Measurements from ENCODE around the gene NME8.

NME8 gene

DNA sequence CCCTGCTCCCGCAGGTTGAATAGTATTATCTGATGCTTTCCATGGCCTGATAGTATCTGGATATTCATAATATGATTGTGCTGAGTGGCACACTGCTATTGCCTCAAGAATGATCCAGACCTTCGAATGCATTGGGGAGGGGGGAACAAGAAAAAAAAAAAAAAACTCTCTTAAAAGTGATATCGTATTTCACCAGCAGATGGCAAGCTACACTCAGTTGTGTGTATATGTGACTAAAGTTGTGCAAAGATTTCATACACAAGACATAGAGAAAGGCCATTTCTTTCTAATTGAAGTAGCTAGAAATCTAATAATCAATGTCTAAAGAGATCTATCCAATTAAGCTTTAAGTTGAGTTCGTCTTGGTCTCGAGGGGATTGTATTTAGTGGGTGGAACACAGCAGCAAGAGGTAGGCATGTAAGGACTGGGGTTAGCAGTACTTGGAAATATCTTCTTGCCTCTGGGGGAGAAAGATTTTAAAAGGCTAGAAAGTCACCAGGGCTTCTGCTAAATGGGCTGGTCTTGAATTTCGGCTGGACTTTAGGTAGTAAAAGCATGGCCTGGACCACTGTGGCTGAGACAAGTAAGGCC, 52.9 kb downstream of the NME8 start:
- DNase-seq (ENCODE audit: low read depth) = no peak

GRCh38 chr7:37901890-37902524, 53.6 kb downstream of the NME8 start:
- DNase-seq (ENCODE audit: low read depth) = peak; percentile 30

GRCh38 chr7:37908221-37908788, 59.9 kb downstream of the NME8 start:
- peak; percentile 55 for DNase-seq (ENCODE audit: low read depth)

DNA sequence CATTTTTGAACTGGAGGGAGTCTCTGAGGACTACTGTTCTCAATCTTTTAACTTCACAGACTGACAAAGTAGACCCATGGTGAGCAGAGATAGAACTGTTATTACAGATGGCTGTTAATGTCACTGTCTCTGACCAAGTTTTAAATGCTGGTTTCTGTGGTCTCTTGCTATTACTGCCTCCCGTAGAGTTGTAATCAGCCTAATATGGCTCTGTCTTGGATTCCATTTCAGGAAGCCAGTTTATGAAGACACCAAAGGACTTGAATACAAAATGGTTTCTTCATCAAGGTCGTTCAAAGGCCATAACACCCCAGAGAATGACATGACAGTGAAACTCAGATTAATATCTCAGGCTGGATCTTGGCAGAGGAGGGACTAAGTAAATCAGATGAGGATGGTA, 64.4 kb downstream of the NME8 start:
- DNase-seq (ENCODE audit: low read depth) = no peak

DNA sequence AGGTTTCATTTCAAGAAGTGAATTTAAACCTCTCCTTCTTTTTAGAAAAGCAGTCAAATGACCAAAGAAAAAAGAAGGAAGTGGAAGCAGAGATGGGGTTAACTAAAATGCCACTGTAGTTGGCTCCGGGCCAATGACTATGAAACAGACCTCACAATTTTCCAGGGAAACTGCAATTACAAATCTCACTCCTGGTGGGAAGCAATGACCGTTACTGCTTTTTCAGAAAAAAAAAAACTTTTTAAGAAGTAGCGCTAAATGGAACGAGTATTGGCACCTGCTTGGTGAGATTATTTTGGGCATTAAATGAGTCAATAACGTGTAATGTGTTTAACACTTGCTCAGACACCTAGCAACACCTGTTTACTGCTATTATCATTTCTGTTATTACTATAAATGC, 67.0 kb downstream of the NME8 start:
- DNase-seq (ENCODE audit: low read depth) = no peak

DNA sequence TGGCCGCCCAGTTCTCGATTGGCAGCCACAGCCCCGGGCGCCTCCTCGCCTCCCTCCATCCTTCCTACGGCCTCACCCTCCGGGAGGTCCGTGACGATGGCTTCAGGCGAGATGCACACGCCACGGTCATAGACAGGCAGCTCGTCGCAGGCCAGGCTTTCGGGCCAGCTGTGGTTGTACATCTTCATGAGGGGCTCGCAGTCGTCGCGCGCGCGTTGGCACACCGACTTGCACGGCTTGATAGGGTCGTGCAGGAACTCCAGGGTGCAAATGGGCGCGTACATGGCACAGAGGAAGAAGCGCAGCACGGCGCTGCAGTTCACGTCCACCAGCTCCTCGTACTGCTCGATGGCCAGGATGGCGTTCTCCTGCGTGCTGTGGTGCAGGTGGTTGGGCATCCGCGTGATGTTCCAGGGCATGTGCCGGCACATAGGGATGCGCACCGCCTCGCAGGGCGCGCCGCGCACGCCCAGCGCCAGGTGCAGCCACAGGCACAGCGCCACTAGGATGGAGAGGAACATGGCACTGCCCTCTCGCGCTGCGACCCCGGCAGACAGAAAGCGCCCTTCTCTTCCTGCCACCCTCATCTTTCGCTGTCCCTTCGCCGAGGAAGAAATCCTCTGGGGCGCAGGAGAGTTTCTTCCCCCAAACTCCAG, 67.7 kb downstream of the NME8 start:
- no peak for DNase-seq (ENCODE audit: low read depth)

DNA sequence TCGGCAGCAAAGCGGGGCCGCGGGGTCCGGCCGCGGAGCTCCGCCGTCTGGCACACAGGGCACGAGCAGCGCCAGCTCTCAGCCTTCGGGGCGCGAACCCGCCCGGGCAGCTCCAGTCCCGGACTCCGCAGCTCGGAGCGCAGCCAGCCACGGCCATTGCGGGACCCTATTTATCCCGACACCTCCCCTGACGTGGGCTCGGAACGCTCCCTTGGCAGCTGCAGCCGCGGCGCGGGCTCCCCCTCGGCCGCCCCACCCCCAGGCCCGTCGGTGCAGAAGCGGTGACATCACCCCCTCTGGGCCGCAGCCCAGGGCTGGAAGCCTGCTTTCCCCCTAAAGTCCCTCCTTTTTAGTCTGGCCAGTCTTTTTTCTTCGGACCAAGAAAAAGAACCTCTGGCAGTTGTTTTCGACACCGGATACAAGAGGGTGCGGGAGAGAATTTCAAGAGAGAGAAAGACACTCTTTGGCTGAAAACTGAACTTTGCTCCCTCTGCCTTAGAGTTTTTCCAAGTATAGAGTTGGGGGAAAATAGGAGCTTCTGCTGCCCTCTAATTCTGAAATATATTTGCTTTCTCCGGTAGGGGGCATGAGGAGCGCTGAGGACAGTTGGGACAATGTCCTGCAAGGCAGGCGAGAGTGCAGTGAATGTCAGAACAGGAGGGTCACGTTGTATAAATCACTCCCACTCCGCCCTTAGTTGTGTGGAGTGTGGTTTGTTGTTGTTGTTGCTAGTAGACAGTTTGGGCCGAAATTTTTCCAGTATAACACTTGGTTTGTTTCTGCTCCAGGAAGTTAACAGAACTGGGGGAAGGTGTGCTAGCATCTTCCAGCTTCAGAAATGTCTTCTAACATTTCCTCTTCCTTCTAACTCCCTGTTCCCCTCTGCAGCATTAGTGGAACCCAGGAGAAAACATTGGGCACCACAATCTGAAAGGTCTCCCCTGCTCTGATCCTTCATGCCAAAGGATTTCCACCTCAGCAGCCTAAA, 68.6 kb downstream of the NME8 start, which contains the start of gene SFRP4:
TSS of gene SFRP4 (minus strand) at position 145 of the 988 bp plus-strand sequence. CDS start 280 bp downstream, outside the sequence.
- peak; percentile 31 for DNase-seq (ENCODE audit: low read depth)

GRCh38 chr7:37918526-37918925, 70.1 kb downstream of the NME8 start:
- DNase-seq (ENCODE audit: low read depth) = no peak

DNA sequence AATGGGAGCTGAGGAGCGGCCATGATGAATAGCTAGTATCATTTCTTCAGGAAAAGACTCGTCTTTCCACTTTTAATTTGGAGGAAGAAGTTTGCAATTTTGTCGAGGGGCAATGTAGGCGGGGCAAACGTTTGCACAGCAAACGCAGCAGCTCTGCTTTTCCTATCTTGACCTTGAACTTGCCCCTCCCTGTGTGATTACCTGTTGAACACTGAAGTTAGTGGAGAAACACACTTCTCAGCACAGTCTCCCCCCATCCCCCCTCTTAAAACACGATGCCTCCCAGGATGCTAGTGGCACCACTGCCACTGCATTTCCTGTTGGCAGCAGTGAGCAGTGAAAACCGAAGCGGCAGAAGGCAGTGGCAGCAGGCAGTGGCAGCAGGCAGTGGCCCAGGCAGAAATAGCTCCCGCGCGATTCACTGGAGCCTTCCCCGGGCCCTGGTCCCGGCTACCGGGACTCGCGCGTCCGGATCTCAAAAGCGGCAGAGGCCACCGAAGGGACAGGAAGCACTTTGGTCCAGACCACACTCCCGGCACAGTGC, 72.0 kb downstream of the NME8 start, which contains the start of gene EPDR1:
TSS of gene EPDR1 (plus strand) at position 336 of the 544 bp plus-strand sequence. CDS start 300 bp downstream, outside the sequence.
- DNase-seq (ENCODE audit: low read depth) = peak; percentile 29

DNA sequence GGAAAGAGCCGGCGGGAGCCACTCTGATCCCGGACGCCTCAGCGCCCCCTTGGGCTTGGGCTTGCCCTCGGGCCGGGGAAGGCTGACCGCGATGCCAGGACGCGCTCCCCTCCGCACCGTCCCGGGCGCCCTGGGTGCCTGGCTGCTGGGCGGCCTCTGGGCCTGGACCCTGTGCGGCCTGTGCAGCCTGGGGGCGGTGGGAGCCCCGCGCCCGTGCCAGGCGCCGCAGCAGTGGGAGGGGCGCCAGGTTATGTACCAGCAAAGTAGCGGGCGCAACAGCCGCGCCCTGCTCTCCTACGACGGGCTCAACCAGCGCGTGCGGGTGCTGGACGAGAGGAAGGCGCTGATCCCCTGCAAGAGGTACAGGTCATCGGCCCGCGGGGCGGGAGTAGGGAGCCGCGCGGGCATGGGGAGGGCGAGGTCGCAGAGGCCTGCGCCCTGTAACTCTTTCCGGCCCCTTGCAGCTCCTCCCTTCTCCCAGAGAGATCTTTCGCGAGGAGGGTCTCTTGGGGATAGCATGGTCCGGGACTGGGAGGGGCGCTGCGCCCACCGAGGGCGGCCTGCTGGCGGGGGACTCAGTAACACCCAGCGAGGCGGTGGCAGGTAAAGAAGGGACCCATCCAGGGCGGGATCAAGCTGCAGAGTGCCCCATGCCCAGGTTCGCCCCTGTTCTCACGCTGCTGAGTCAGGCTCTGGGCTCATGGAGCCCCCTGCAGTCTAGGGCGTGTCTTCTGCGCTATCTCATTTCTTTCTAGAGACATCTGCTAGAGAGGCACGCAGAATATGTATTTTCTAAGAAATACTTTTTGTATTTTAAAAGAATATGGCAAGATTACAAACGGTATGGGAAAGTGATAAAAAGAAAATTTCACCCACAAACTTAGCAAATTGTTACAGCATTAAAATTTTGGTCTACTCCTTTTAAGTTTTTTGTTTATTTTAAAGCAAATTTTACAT, 72.7 kb downstream of the NME8 start:
- DNase-seq (ENCODE audit: low read depth) = no peak

DNA sequence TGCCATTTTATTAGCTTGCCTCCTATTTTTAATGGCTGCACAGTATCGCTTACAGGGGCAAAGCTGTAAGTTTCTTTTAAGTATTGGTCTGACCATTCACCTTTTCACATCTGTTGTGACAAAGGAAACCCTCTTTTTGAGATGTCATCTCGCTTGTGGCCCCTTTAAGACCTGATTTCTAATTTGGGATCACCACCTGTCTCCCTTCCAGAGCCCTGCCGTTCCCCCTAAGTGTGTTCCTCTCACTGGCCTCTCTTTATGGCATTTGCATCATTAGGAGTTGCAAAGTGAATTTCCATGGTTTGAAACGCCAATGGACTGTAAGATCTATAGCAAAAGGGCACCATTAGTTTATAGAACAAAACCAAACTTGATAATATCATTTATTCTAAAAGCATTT, 73.5 kb downstream of the NME8 start:
- no peak for DNase-seq (ENCODE audit: low read depth)

DNA sequence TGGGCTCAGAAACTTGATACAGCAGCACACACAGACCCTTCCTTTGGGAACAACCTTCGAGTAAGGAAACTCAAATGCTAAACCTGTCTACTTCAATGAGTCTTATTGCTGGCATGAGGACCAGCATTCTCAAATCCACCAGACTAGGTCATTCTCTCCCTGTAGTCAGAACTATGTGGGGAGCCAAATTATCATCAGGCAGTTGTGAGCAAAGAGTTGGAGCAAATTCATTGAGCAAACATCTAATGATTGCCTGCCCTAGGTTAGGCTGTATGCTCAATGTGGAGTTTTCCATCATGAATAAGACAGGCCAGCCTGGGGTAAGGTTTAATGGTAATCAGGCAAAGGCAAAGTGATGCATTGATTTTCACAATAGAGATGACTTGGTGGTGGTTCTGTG, 75.6 kb downstream of the NME8 start:
- DNase-seq (ENCODE audit: low read depth) = no peak

GRCh38 chr7:37924491-37925041, 76.2 kb downstream of the NME8 start:
- DNase-seq (ENCODE audit: low read depth) = no peak

DNA sequence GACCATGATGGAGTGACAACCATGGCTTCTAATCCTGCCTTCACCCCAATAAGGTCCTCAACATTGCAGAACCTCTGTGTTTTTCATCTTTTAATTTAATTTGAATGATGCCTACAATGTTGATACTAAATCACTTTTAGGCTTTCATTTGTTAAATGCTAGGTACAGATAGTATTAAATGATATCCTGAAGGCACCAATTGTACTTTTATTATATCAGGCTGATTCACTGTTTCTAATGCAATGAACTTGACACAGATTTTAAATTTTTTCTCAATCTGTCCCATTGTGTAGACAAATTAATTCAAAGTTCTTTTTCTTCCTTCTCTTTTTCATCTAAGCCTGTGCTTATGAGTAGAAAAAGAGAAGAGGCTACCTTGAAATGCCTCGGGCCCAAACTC, 77.2 kb downstream of the NME8 start:
- no peak for DNase-seq (ENCODE audit: low read depth)

- no peak for DNase-seq (ENCODE audit: low read depth)
These were observed 79.5 kb downstream of the NME8 start for GRCh38 chr7:37927773-37928444.

DNA sequence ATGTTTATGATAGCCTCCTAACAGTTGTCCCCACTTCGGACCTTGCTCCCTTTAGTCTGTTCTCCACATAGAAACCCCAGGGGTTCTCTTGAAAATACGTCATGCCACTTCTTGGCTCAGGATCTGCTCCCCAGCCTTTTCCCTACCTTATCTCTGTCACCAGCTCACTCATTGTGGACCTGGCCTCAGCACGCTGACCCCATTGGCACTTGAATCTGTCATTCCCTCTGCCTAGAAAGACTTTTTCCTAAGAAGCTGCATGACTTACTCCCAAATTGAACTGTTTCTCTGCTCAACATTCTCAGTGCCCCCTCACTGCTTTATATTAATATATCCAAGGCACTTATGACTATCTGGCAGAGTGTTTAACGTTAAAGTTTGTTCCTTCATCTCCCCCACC, 80.5 kb downstream of the NME8 start:
- no peak for DNase-seq (ENCODE audit: low read depth)

GRCh38 chr7:37930226-37930948, 82.0 kb downstream of the NME8 start:
- DNase-seq (ENCODE audit: low read depth) = no peak

- no peak for DNase-seq (ENCODE audit: low read depth)
These were observed 84.1 kb downstream of the NME8 start for GRCh38 chr7:37932543-37932942.
